GM12878 (cell line): ENCODE results near the gene SURF6. TPM values are rescaled to one million over a fixed set of nuclear protein-coding genes. Genes with fewer than 3 reads are reported as not detected.

Experiments used
- ATAC-seq: fragments of 200-7000 bp; cut with Tn5 transposase; 3 replicates; pipeline ENCODE4 v1.9.1; 2020; ENCODE audit warnings: mild to moderate bottlenecking, moderate library complexity
- BruUV-seq: library from RNA; stranded (reverse); fragments of 400-500 nt; replicated peaks from 2 replicates; lab custom pipeline; 2021; lab: Mats Ljungman, UMichigan
- CTCF ChIA-PET: fragments of 300-600 bp; sonication (Branson Sonifier 250); formaldehyde crosslinking; extraction: SDS; loops from one replicate; lab custom pipeline; 2021; ENCODE audit warnings: inconsistent platforms; lab: Yijun Ruan, JAX
- POLR2A ChIA-PET: fragments of 350-600 bp; formaldehyde crosslinking; extraction: SDS; loops from one replicate; lab custom pipeline; 2021; ENCODE audit warnings: inconsistent platforms; lab: Charles Lee
- RAD21 ChIA-PET: fragments of 300-600 bp; sonication (Branson Sonifier 250); formaldehyde crosslinking; loops from one replicate; lab custom pipeline; 2023; ENCODE audit warnings: antibody characterized with exemption; ENCODE audit not compliant: unreplicated experiment; lab: Charles Lee
- SMC1A ChIA-PET: fragments of 300-600 bp; sonication (Branson Sonifier 250); formaldehyde crosslinking; loops from one replicate; lab custom pipeline; 2023; ENCODE audit not compliant: unreplicated experiment, uncharacterized antibody; lab: Charles Lee
- DNase-seq: peaks from one replicate; pipeline ENCODE4 v3.0.0-alpha.2; 2011; ENCODE audit warnings: low read depth, low spot score
- FAIRE-seq: peaks from 3 replicates; lab custom pipeline; 2011; peaks lifted over from hg19 to GRCh38; lab: Jason Lieb, UNC
- H2AFZ ChIP-seq: 2 replicates; pipeline ENCODE4 v1.6.0; 2011; ENCODE audit warnings: low read depth, low read length, control low read depth; ENCODE audit not compliant: control insufficient read depth
- H3K27ac ChIP-seq: 2 replicates; pipeline ENCODE4 v1.5.1; 2011; ENCODE audit warnings: control low read depth; ENCODE audit not compliant: control insufficient read depth, insufficient read depth
- H3K27me3 ChIP-seq, 2 experiments: replicated peaks in 1 of 2; 2 replicates each; pipeline versions ENCODE4 v1.6.0 to v1.6.1; 2011; ENCODE audit warnings: low read length in 1 of 2; ENCODE audit not compliant: control insufficient read depth in 2 of 2, insufficient read depth in 2 of 2
- H3K36me3 ChIP-seq, 2 experiments: 2 replicates each; pipeline ENCODE4 v1.5.1; 2011; ENCODE audit warnings: low read length in 1 of 2; ENCODE audit not compliant: control insufficient read depth in 2 of 2, insufficient read depth in 2 of 2
- H3K4me1 ChIP-seq: 2 replicates; pipeline ENCODE4 v1.6.1; 2011; ENCODE audit warnings: mild to moderate bottlenecking, low read length, moderate library complexity, mixed read lengths; ENCODE audit not compliant: control insufficient read depth, insufficient read depth
- H3K4me2 ChIP-seq: 2 replicates; pipeline ENCODE4 v1.6.0; 2011; ENCODE audit warnings: control low read depth; ENCODE audit not compliant: control insufficient read depth, insufficient read depth
- H3K4me3 ChIP-seq: fragments of 200-600 bp; sonication (generic); 2 replicates; pipeline ENCODE4 v1.5.1; 2016
- H3K79me2 ChIP-seq: 2 replicates; pipeline ENCODE4 v1.6.0; 2011; ENCODE audit warnings: low read length; ENCODE audit not compliant: control insufficient read depth, insufficient read depth
- H3K9ac ChIP-seq: 2 replicates; pipeline ENCODE4 v1.8.0; 2011; ENCODE audit warnings: low read length, control low read depth, mixed read lengths; ENCODE audit not compliant: control insufficient read depth, insufficient read depth
- H3K9me3 ChIP-seq: replicated peaks from 3 replicates; pipeline ENCODE4 v1.5.1; 2011; ENCODE audit warnings: mild to moderate bottlenecking, low read length; ENCODE audit not compliant: control insufficient read depth, insufficient read depth
- H4K20me1 ChIP-seq: 2 replicates; pipeline ENCODE4 v1.6.0; 2011; ENCODE audit not compliant: control insufficient read depth, insufficient read depth
- ASH2L ChIP-seq: fragments of 300-600, 200-600 bp; sonication (generic); IDR thresholded peaks from 2 replicates; pipeline ENCODE4 v1.6.1; 2017; ENCODE audit warnings: low read depth, mild to moderate bottlenecking, borderline replicate concordance
- ATF7 ChIP-seq: fragments of 450-650 bp; IDR thresholded peaks from 2 replicates; pipeline ENCODE4 v1.6.1; 2016; ENCODE audit warnings: low read depth, mild to moderate bottlenecking
- CREB1 ChIP-seq: IDR thresholded peaks from 2 replicates; pipeline ENCODE4 v1.6.1; 2012; ENCODE audit warnings: low read depth, mild to moderate bottlenecking, inconsistent platforms
- JUNB ChIP-seq: IDR thresholded peaks from 2 replicates; pipeline ENCODE4 v1.6.1; 2016; ENCODE audit warnings: antibody characterized with exemption, mild to moderate bottlenecking
- JUND ChIP-seq: IDR thresholded peaks from 2 replicates; pipeline ENCODE4 v1.6.1; 2012; ENCODE audit warnings: low read depth, mild to moderate bottlenecking, low read length, improper control_type of control experiment, moderate library complexity
- KAT2A ChIP-seq: conservative IDR thresholded peaks from 2 replicates; pipeline ENCODE4 v1.6.1; 2011; ENCODE audit warnings: low read depth, low read length; ENCODE audit not compliant: control insufficient read depth
- MYB ChIP-seq: fragments of 150-350 bp; IDR thresholded peaks from 2 replicates; pipeline ENCODE4 v1.6.1; 2014; ENCODE audit warnings: mild to moderate bottlenecking, low read depth, low read length, borderline replicate concordance
- MYC ChIP-seq: IDR thresholded peaks from 2 replicates; pipeline ENCODE4 v1.6.1; 2011; ENCODE audit warnings: mild to moderate bottlenecking, low read length, moderate library complexity, inconsistent platforms; ENCODE audit not compliant: insufficient read depth, insufficient replicate concordance, insufficient read length, severe bottlenecking
- NR2C2 ChIP-seq: IDR thresholded peaks from 2 replicates; pipeline ENCODE4 v1.6.1; 2011; ENCODE audit warnings: borderline replicate concordance, low read depth; ENCODE audit not compliant: control insufficient read depth, insufficient read length
- RB1 ChIP-seq: fragments of 450-650 bp; formaldehyde crosslinking; IDR thresholded peaks from 2 replicates; pipeline ENCODE4 v1.6.1; 2017; ENCODE audit warnings: mild to moderate bottlenecking, borderline replicate concordance
- SMAD1 ChIP-seq: fragments of 450-650 bp; IDR thresholded peaks from 2 replicates; pipeline ENCODE4 v1.6.1; 2018; ENCODE audit warnings: mild to moderate bottlenecking, low read depth; ENCODE audit not compliant: partially characterized antibody
- USF2 ChIP-seq: IDR thresholded peaks from 2 replicates; pipeline ENCODE4 v1.6.1; 2011; ENCODE audit warnings: low read depth, low read length, improper control_type of control experiment, borderline replicate concordance
- ZNF217 ChIP-seq: fragments of 450-650 bp; IDR thresholded peaks from 2 replicates; pipeline ENCODE4 v1.6.1; 2017; ENCODE audit warnings: antibody characterized with exemption, mild to moderate bottlenecking
- WGBS: methylation state at CpG from one replicate; pipeline ENCODE4 v1.1.6; 2016; ENCODE audit warnings: low lambda C conversion rate; ENCODE audit not compliant: insufficient replicate concordance, insufficient coverage; ENCODE audit errors: missing lambda C conversion rate; 5-methylcytosine and 5-hydroxymethylcytosine counted together
- in situ Hi-C: fragments of 300-500 bp; cut with MboI; formaldehyde crosslinking; loops from 9 replicates; pipeline ENCODE4 v1.14.3; 2018; ENCODE audit warnings: mixed read lengths
- intact Hi-C: fragments of 100-400 bp; cut with micrococcal nuclease; formaldehyde crosslinking; loops from one replicate; pipeline ENCODE4 v1.14.2; 2022; ENCODE audit not compliant: unreplicated experiment
- polyA plus RNA-seq, 11 experiments: library from polyadenylated mRNA; depleted of rRNA in 4 of 11; unstranded in 6 of 11; stranded (reverse) in 5 of 11; fragments of >200 nt; fragmentation: Nextera tagmentation in 4 of 11; fragmentation: Illumina TruSeq in 1 of 11; extraction: Ambion mirVana in 4 of 11; extraction: Trizol in 1 of 11; gene quantifications; 1 replicate in 1 of 11; 2 replicates in 10 of 11; pipeline versions ENCODE4 v1.2.1 to v1.2.3, GENCODE V29; 2011 to 2016; ENCODE audit warnings: inconsistent platforms in 2 of 11, missing spikeins in 2 of 11, low read depth in 1 of 11
- total RNA-seq, 4 experiments: library from RNA; depleted of rRNA in 3 of 4; stranded (reverse); fragments of >200 nt in 3 of 4; fragmentation: Illumina TruSeq in 1 of 4; extraction: Trizol in 1 of 4; gene quantifications; 2 replicates each; pipeline versions ENCODE4 v1.2.1 to v1.2.3, GENCODE V29; 2013 to 2021
- TF ChIP-seq, protein P1 (sequence below): IDR thresholded peaks from 2 replicates; pipeline ENCODE4 v1.6.1; 2012; ENCODE audit warnings: mild to moderate bottlenecking, low read depth, low read length
- TF ChIP-seq, protein P2 (sequence below): fragments of 450-650 bp; formaldehyde crosslinking; IDR thresholded peaks from 2 replicates; pipeline ENCODE4 v1.4.0; 2020; ENCODE audit warnings: mild to moderate bottlenecking, moderate library complexity

SURF6 gene
- total and polyA plus RNA-seq, 10 of the 15 experiments (the other 5 are each of a cell fraction or from before 2014, with no cell fraction given): 2.2 to 27.2 (median 15.1) TPM

GRCh38 chr9:133306242-133307204 is 29.5 kb downstream of the SURF6 start:
- no peak overlapping the region for H3K4me3 ChIP-seq
- TF ChIP-seq ZNF217 (no peak), CREB1 (no peak), JUND (no peak), SMAD1 (no peak), ASH2L (no peak), KAT2A (no peak), JUNB (no peak), NR2C2 (no peak), MYC (no peak), RB1 (no peak), USF2 (no peak), MYB (no peak), ATF7 (no peak)
- TF ChIP-seq, protein P1, sequence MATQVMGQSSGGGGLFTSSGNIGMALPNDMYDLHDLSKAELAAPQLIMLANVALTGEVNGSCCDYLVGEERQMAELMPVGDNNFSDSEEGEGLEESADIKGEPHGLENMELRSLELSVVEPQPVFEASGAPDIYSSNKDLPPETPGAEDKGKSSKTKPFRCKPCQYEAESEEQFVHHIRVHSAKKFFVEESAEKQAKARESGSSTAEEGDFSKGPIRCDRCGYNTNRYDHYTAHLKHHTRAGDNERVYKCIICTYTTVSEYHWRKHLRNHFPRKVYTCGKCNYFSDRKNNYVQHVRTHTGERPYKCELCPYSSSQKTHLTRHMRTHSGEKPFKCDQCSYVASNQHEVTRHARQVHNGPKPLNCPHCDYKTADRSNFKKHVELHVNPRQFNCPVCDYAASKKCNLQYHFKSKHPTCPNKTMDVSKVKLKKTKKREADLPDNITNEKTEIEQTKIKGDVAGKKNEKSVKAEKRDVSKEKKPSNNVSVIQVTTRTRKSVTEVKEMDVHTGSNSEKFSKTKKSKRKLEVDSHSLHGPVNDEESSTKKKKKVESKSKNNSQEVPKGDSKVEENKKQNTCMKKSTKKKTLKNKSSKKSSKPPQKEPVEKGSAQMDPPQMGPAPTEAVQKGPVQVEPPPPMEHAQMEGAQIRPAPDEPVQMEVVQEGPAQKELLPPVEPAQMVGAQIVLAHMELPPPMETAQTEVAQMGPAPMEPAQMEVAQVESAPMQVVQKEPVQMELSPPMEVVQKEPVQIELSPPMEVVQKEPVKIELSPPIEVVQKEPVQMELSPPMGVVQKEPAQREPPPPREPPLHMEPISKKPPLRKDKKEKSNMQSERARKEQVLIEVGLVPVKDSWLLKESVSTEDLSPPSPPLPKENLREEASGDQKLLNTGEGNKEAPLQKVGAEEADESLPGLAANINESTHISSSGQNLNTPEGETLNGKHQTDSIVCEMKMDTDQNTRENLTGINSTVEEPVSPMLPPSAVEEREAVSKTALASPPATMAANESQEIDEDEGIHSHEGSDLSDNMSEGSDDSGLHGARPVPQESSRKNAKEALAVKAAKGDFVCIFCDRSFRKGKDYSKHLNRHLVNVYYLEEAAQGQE: no peak
- TF ChIP-seq, protein P2, sequence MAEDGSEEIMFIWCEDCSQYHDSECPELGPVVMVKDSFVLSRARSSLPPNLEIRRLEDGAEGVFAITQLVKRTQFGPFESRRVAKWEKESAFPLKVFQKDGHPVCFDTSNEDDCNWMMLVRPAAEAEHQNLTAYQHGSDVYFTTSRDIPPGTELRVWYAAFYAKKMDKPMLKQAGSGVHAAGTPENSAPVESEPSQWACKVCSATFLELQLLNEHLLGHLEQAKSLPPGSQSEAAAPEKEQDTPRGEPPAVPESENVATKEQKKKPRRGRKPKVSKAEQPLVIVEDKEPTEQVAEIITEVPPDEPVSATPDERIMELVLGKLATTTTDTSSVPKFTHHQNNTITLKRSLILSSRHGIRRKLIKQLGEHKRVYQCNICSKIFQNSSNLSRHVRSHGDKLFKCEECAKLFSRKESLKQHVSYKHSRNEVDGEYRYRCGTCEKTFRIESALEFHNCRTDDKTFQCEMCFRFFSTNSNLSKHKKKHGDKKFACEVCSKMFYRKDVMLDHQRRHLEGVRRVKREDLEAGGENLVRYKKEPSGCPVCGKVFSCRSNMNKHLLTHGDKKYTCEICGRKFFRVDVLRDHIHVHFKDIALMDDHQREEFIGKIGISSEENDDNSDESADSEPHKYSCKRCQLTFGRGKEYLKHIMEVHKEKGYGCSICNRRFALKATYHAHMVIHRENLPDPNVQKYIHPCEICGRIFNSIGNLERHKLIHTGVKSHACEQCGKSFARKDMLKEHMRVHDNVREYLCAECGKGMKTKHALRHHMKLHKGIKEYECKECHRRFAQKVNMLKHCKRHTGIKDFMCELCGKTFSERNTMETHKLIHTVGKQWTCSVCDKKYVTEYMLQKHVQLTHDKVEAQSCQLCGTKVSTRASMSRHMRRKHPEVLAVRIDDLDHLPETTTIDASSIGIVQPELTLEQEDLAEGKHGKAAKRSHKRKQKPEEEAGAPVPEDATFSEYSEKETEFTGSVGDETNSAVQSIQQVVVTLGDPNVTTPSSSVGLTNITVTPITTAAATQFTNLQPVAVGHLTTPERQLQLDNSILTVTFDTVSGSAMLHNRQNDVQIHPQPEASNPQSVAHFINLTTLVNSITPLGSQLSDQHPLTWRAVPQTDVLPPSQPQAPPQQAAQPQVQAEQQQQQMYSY (CRISPR knock-in tag): no peak

More at GRCh38 chr9:133306242-133307204, 29.5 kb downstream of the SURF6 start:
- FAIRE-seq (no peak), ATAC-seq (no peak), DNase-seq (no peak)
- Histone ChIP-seq H3K27ac (no peak overlapping the region), H3K9ac (no peak overlapping the region), H3K9me3 (no peaks in the 10 kb centered on the region; the same call in 2 of the 3 replicates), H3K4me1 (no peaks in the 10 kb centered on the region), H3K36me3 (no peaks in the 10 kb centered on the region), H2AFZ (no peak overlapping the region), H3K27me3 (no peaks in the 10 kb centered on the region), H4K20me1 (no peaks in the 10 kb centered on the region), H3K4me2 (no peak overlapping the region), H3K79me2 (no peaks in the 10 kb centered on the region)
- SMC1A ChIA-PET: no interaction called here
- CTCF ChIA-PET: interaction anchor here (1.3 kb wide), 1 partner anchor 119 kb away, joined by 3 read pairs; no protein-coding TSS in a partner anchor
- RAD21 ChIA-PET: no interaction called here
- in situ Hi-C loops (no loop called here), intact Hi-C loops (no loop called here)
- POLR2A ChIA-PET: no interaction called here
- 52% methylated on average over 31 of the region's 31 CpGs for whole genome bisulfite sequencing
- BruUV-seq: no TSS peak
